H1 (cell line): ENCODE data around the gene DARS1. TPM values are rescaled to one million over a fixed set of nuclear protein-coding genes. Genes with fewer than 3 reads are reported as not detected.

Experiments used
- CTCF ChIA-PET: fragments of 300-600 bp; sonication (Branson Sonifier 250); formaldehyde crosslinking; loops from one replicate; lab custom pipeline; 2021; ENCODE audit not compliant: partially characterized antibody; lab: Charles Lee
- POLR2A ChIA-PET: fragments of 300-600 bp; sonication (Branson Sonifier 250); formaldehyde crosslinking; loops from one replicate; lab custom pipeline; 2021; ENCODE audit warnings: inconsistent platforms; ENCODE audit not compliant: partially characterized antibody; lab: Charles Lee
- DNase-seq, 2 experiments: peaks; one replicate each; pipeline versions ENCODE4 v3.0.0 to v3.0.0-alpha.2; 2010 to 2022; ENCODE audit warnings: low spot score in 2 of 2, low read depth in 1 of 2, mixed read lengths in 1 of 2
- FAIRE-seq: peaks from 2 replicates; lab custom pipeline; 2011; peaks lifted over from hg19 to GRCh38; lab: Jason Lieb, UNC
- H2AFZ ChIP-seq: 2 replicates; pipeline ENCODE4 v1.8.1; 2012; ENCODE audit warnings: low read length, inconsistent platforms
- H2AK5ac ChIP-seq: 2 replicates; pipeline ENCODE4 v1.6.1; 2013; ENCODE audit warnings: low read depth, low read length
- H2BK120ac ChIP-seq: replicated peaks from 2 replicates; pipeline ENCODE3; 2013; ENCODE audit warnings: low read depth, low read length, inconsistent platforms
- H2BK12ac ChIP-seq: 2 replicates; pipeline ENCODE4 v1.6.1; 2013; ENCODE audit warnings: low read depth, low read length
- H2BK15ac ChIP-seq: 2 replicates; pipeline ENCODE4 v1.6.1; 2013; ENCODE audit warnings: low read length
- H2BK20ac ChIP-seq: 2 replicates; pipeline ENCODE4 v1.6.1; 2013; ENCODE audit warnings: low read length
- H2BK5ac ChIP-seq: 2 replicates; pipeline ENCODE4 v1.6.1; 2013; ENCODE audit warnings: low read depth, low read length
- H3K14ac ChIP-seq: 2 replicates; pipeline ENCODE4 v1.6.1; 2013; ENCODE audit warnings: inconsistent platforms; ENCODE audit not compliant: insufficient read length
- H3K18ac ChIP-seq: 2 replicates; pipeline ENCODE4 v1.6.1; 2013; ENCODE audit warnings: low read length; ENCODE audit errors: extremely low read depth
- H3K23ac ChIP-seq: 2 replicates; pipeline ENCODE4 v1.6.1; 2013; ENCODE audit warnings: inconsistent platforms; ENCODE audit not compliant: insufficient read length
- H3K23me2 ChIP-seq: 2 replicates; pipeline ENCODE4 v1.6.1; 2013; ENCODE audit warnings: low read depth, low read length
- H3K27ac ChIP-seq: 2 replicates; pipeline ENCODE4 v1.6.1; 2011; ENCODE audit warnings: low read depth, low read length, inconsistent platforms
- H3K27me3 ChIP-seq, 4 experiments: replicated peaks in 1 of 4; 1 replicate in 1 of 4; 2 replicates in 3 of 4; pipeline versions ENCODE4 v1.6.1 to v1.8.1; 2011 to 2013; ENCODE audit warnings: low read length in 3 of 4, mild to moderate bottlenecking in 3 of 4, inconsistent platforms in 2 of 4, mixed read lengths in 2 of 4, moderate library complexity in 1 of 4; ENCODE audit not compliant: control insufficient read depth in 3 of 4, insufficient read depth in 3 of 4; ENCODE audit errors: extremely low read depth in 1 of 4
- H3K36me3 ChIP-seq, 4 experiments: 2 replicates each; pipeline versions ENCODE4 v1.6.1 to v1.8.1; 2011 to 2013; ENCODE audit warnings: mild to moderate bottlenecking in 4 of 4, low read length in 3 of 4, moderate library complexity in 2 of 4, control low read depth in 1 of 4, inconsistent platforms in 1 of 4; ENCODE audit not compliant: insufficient read depth in 4 of 4, control insufficient read depth in 2 of 4
- H3K4ac ChIP-seq: replicated peaks from 2 replicates; pipeline ENCODE3; 2013; ENCODE audit warnings: low read length, low read depth, mixed read lengths, inconsistent platforms; ENCODE audit not compliant: insufficient read length
- H3K4me1 ChIP-seq, 4 experiments: replicated peaks in 1 of 4; 1 replicate in 1 of 4; 2 replicates in 3 of 4; pipeline versions ENCODE4 v1.6.1 to v1.8.1; 2011 to 2013; ENCODE audit warnings: low read length in 3 of 4, inconsistent platforms in 2 of 4, mixed read lengths in 1 of 4; ENCODE audit not compliant: insufficient read depth in 4 of 4, control insufficient read depth in 3 of 4
- H3K4me2 ChIP-seq, 2 experiments: 2 replicates each; pipeline versions ENCODE4 v1.6.1 to v1.8.1; 2011 to 2013; ENCODE audit warnings: low read depth in 2 of 2, low read length in 2 of 2, control low read depth in 1 of 2, inconsistent platforms in 1 of 2, mild to moderate bottlenecking in 1 of 2; ENCODE audit not compliant: insufficient read depth in 1 of 2
- H3K4me3 ChIP-seq, 4 experiments: fragments of 200-600, 300-600 bp in 1 of 4; sonication (generic), shearing (Covaris generic), sonication (Bioruptor Twin) in 1 of 4; 2 replicates each; pipeline versions ENCODE4 v1.5.1 to v1.8.1; 2011 to 2016; ENCODE audit warnings: low read length in 4 of 4, low read depth in 3 of 4, control low read depth in 2 of 4, inconsistent platforms in 2 of 4, mild to moderate bottlenecking in 2 of 4, mixed read lengths in 1 of 4, moderate library complexity in 1 of 4; ENCODE audit not compliant: insufficient read depth in 2 of 4; ENCODE audit errors: extremely low read depth in 1 of 4
- H3K56ac ChIP-seq: replicated peaks from 2 replicates; pipeline ENCODE3; 2013; ENCODE audit warnings: low read depth, mild to moderate bottlenecking, mixed read lengths, low read length, inconsistent platforms; ENCODE audit not compliant: insufficient read length
- H3K79me1 ChIP-seq: 2 replicates; pipeline ENCODE4 v1.6.1; 2013; ENCODE audit warnings: low read depth, low read length, control low read depth
- H3K79me2 ChIP-seq, 2 experiments: 2 replicates each; pipeline versions ENCODE4 v1.6.1 to v1.8.1; 2012 to 2013; ENCODE audit warnings: low read length in 2 of 2, mild to moderate bottlenecking in 2 of 2, inconsistent platforms in 1 of 2; ENCODE audit not compliant: insufficient read depth in 2 of 2, control insufficient read depth in 1 of 2
- H3K9ac ChIP-seq, 4 experiments: replicated peaks in 1 of 4; 1 replicate in 1 of 4; 2 replicates in 3 of 4; pipeline versions ENCODE4 v1.6.1 to v1.8.1; 2011 to 2013; ENCODE audit warnings: low read depth in 3 of 4, low read length in 3 of 4, control low read depth in 2 of 4, mild to moderate bottlenecking in 2 of 4, moderate library complexity in 2 of 4, inconsistent platforms in 1 of 4; ENCODE audit errors: extremely low read depth in 1 of 4
- H3K9me3 ChIP-seq, 2 experiments: 2 replicates each; pipeline versions ENCODE4 v1.6.1 to v1.8.1; 2012 to 2013; ENCODE audit warnings: mild to moderate bottlenecking in 2 of 2, moderate library complexity in 2 of 2, control low read depth in 1 of 2, inconsistent platforms in 1 of 2, low read depth in 1 of 2, low read length in 1 of 2, mixed read lengths in 1 of 2; ENCODE audit not compliant: insufficient read depth in 2 of 2
- H4K20me1 ChIP-seq, 2 experiments: replicated peaks in 1 of 2; 2 replicates each; pipeline versions ENCODE3 to v1.8.1; 2011 to 2013; ENCODE audit warnings: inconsistent platforms in 2 of 2, low read length in 2 of 2, mild to moderate bottlenecking in 1 of 2; ENCODE audit not compliant: insufficient read depth in 2 of 2, control insufficient read depth in 1 of 2
- H4K5ac ChIP-seq: 2 replicates; pipeline ENCODE4 v1.6.1; 2013; ENCODE audit warnings: low read length, low read depth, mixed read lengths, inconsistent platforms; ENCODE audit not compliant: insufficient read length
- H4K8ac ChIP-seq: 2 replicates; pipeline ENCODE4 v1.8.0; 2013; ENCODE audit warnings: mild to moderate bottlenecking, moderate library complexity, low read length, inconsistent platforms; ENCODE audit not compliant: insufficient read depth; ENCODE audit errors: extremely low read depth
- H4K91ac ChIP-seq: replicated peaks from 2 replicates; pipeline ENCODE3; 2013; ENCODE audit warnings: low read length, mixed read lengths, inconsistent platforms; ENCODE audit not compliant: insufficient read length
- BACH1 ChIP-seq: IDR thresholded peaks from 2 replicates; pipeline ENCODE4 v1.6.1; 2012; ENCODE audit warnings: low read length, improper control_type of control experiment
- CEBPB ChIP-seq: IDR thresholded peaks from 2 replicates; pipeline ENCODE4 v1.6.1; 2012; ENCODE audit warnings: low read depth, low read length
- FOSL1 ChIP-seq: IDR thresholded peaks from 2 replicates; pipeline ENCODE4 v1.6.1; 2011; ENCODE audit warnings: mild to moderate bottlenecking, low read depth, low read length, moderate library complexity; ENCODE audit not compliant: insufficient read depth
- MAFK ChIP-seq: IDR thresholded peaks from 2 replicates; pipeline ENCODE4 v1.6.1; 2012; ENCODE audit warnings: low read depth, mild to moderate bottlenecking, improper control_type of control experiment, low read length
- SIN3A ChIP-seq, 2 experiments: IDR thresholded peaks in 1 of 2; conservative IDR thresholded peaks in 1 of 2; 2 replicates each; pipeline ENCODE4 v1.6.1; 2011 to 2012; ENCODE audit warnings: low read length in 2 of 2, improper control_type of control experiment in 1 of 2, low read depth in 1 of 2, mild to moderate bottlenecking in 1 of 2
- WGBS, 2 experiments: shearing (Covaris generic) in 1 of 2; methylation state at CpG; one replicate each; pipeline versions ENCODE4 v1.1.6 to v1.1.7; 2013 to 2015; ENCODE audit warnings: low lambda C conversion rate in 2 of 2, mixed read lengths in 2 of 2, inconsistent platforms in 1 of 2, low coverage in 1 of 2, missing lambda C conversion rate in 1 of 2; ENCODE audit not compliant: insufficient replicate concordance in 2 of 2, insufficient coverage in 1 of 2, insufficient read length in 1 of 2; ENCODE audit errors: extremely low coverage in 1 of 2, missing lambda C conversion rate in 1 of 2; 5-methylcytosine and 5-hydroxymethylcytosine counted together
- polyA plus RNA-seq, 7 experiments: library from polyadenylated mRNA; depleted of rRNA in 3 of 7; stranded (reverse) in 5 of 7; unstranded in 2 of 7; fragments of >200 nt in 5 of 7; fragments of 200-250 nt in 2 of 7; gene quantifications; 1 replicate in 5 of 7; 2 replicates in 1 of 7; 4 replicates in 1 of 7; pipeline versions ENCODE4 v1.2.1 to v1.2.3, GENCODE V29; 2011 to 2013; ENCODE audit warnings: missing spikeins in 2 of 7, mixed read lengths in 2 of 7
- total RNA-seq: library from RNA; stranded (reverse); fragmentation: NEBNext Ultra II Directional; extraction: Animal tissue kit (Norgen Biotek cat#: 25700); gene quantifications from 2 replicates; pipeline ENCODE4 v1.2.1, GENCODE V29; 2021
- TF ChIP-seq, protein P1 (sequence below), 3 experiments: IDR thresholded peaks; 1 replicate in 2 of 3; 2 replicates in 1 of 3; pipeline versions ENCODE4 v1.5.1 to v1.6.1; 2011; ENCODE audit warnings: low read length in 3 of 3, mild to moderate bottlenecking in 3 of 3, inconsistent platforms in 2 of 3, low read depth in 1 of 3, moderate library complexity in 1 of 3; ENCODE audit not compliant: insufficient read depth in 1 of 3; ENCODE audit errors: control extremely low read depth in 1 of 3

The DARS1 gene
- total and polyA plus RNA-seq, 2 of the 8 experiments (the other 6 are each of a cell fraction or from before 2014, with no cell fraction given): 61.7 to 85.9 TPM

DNA sequence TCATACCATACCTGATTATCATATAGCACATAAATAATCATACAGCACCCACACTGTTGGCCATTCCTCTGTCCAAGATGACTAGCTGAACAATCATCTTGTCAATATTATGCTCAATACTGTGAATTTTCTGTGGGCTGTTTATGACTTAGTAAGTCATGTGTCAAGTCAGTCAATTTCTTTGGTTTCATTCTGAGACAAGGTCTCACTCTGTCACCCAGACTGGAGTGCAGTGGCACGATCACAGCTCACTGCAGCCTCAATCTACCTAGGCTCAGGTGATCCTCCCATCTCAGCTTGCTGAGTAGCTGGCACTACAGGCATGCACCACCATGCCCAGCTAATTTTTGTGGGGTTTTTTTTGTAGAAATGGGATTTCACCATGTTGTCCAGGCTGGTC, 114.9 kb downstream of the DARS1 start:
- Histone ChIP-seq H3K9ac (no peak overlapping the region), H3K79me2 (peaks cover 0 to 44% of the 10 kb centered on the region in 2 experiments), H3K23me2 (peaks cover 7% of the 10 kb centered on the region; the same call in 1 of the 2 replicates), H2BK20ac (no peak overlapping the region), H3K56ac (no peak overlapping the region), H4K5ac (no peak overlapping the region), H2AFZ (no peak overlapping the region), H2AK5ac (no peak overlapping the region), H4K8ac (no peak overlapping the region), H3K18ac (no peak overlapping the region), H3K4me2 (no peak overlapping the region), H3K27ac (no peak overlapping the region), H3K27me3 (no peaks in the 10 kb centered on the region), H4K20me1 (peaks cover 7 to 15% of the 10 kb centered on the region in 2 experiments), H3K36me3 (peaks cover 27 to 76% (median 57%) of the 10 kb centered on the region in 4 experiments), H2BK5ac (no peak overlapping the region), H3K23ac (no peak overlapping the region), H4K91ac (no peak overlapping the region), H3K4me3 (no peak overlapping the region), H3K9me3 (no peaks in the 10 kb centered on the region), H3K4ac (no peak overlapping the region), H3K4me1 (peaks cover 2 to 12% (median 5%) of the 10 kb centered on the region in 4 experiments; a peak in 6 of 7 replicates), H2BK15ac (no peak overlapping the region), H2BK12ac (no peak overlapping the region), H3K79me1 (peaks cover 8% of the 10 kb centered on the region), H2BK120ac (no peak overlapping the region), H3K14ac (no peak overlapping the region)
- no peak for TF ChIP-seq FOSL1
- no peak for TF ChIP-seq CEBPB
- no peak for TF ChIP-seq BACH1
- TF ChIP-seq, protein P1, sequence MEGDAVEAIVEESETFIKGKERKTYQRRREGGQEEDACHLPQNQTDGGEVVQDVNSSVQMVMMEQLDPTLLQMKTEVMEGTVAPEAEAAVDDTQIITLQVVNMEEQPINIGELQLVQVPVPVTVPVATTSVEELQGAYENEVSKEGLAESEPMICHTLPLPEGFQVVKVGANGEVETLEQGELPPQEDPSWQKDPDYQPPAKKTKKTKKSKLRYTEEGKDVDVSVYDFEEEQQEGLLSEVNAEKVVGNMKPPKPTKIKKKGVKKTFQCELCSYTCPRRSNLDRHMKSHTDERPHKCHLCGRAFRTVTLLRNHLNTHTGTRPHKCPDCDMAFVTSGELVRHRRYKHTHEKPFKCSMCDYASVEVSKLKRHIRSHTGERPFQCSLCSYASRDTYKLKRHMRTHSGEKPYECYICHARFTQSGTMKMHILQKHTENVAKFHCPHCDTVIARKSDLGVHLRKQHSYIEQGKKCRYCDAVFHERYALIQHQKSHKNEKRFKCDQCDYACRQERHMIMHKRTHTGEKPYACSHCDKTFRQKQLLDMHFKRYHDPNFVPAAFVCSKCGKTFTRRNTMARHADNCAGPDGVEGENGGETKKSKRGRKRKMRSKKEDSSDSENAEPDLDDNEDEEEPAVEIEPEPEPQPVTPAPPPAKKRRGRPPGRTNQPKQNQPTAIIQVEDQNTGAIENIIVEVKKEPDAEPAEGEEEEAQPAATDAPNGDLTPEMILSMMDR (IDR thresholded peaks at IDR 0.05; ENCODE audit: control extremely low read depth in 1 of 3, insufficient read depth in 1 of 3, low read depth in 1 of 3, low read length in 3 of 3): no peak
- no peak for TF ChIP-seq SIN3A (conservative IDR thresholded peaks at IDR 0.05 in 1 of 2, IDR thresholded peaks at IDR 0.05 in 1 of 2; ENCODE audit: low read depth in 1 of 2, low read length in 2 of 2)
- TF ChIP-seq MAFK: no peak
- WGBS, 2 experiments: 93% methylated on average over 1 of the region's 1 CpG; no CpG with 5 or more reads in 1 of the 2 experiments
- ChIA-PET POLR2A (interaction anchor here (0.8 to 1.9 kb wide), 5 partner anchors 9 to 32 kb away, joined by 3 to 7 read pairs (median 4); no protein-coding TSS in a partner anchor), CTCF (interaction anchor here (0.6 to 0.8 kb wide), 3 partner anchors 63 to 1725 kb away, joined by 3 to 4 read pairs (median 4); no protein-coding TSS in a partner anchor)
- FAIRE-seq: no peak
- no peak for DNase-seq
